Measurements from ENCODE around the gene EPHA10.
"Not testable (repeated sequence)": the region's sequence is repeated elsewhere in the genome, so short reads cannot be mapped to it uniquely, and the experiment has no call there.

Gene EPHA10

GRCh38 chr1:37716321-37716720, 48.6 kb downstream of the EPHA10 start:
- no peak for DNase-seq (ENCODE audit: low spot score)

GRCh38 chr1:37714689-37715088, 50.2 kb downstream of the EPHA10 start:
- DNase-seq (ENCODE audit: low spot score) = no peak

- no peak for DNase-seq (ENCODE audit: low spot score)
These were observed 50.7 kb downstream of the EPHA10 start for GRCh38 chr1:37714226-37714625.

GRCh38 chr1:37708471-37708870, 56.4 kb downstream of the EPHA10 start:
- no peak for DNase-seq (ENCODE audit: low spot score)

- DNase-seq (ENCODE audit: low spot score) = no peak
These were observed 59.5 kb downstream of the EPHA10 start for GRCh38 chr1:37705399-37705798.

- DNase-seq (ENCODE audit: low spot score) = no peak
These were observed 60.0 kb downstream of the EPHA10 start for GRCh38 chr1:37704966-37705365.

GRCh38 chr1:37703061-37703460, 61.9 kb downstream of the EPHA10 start:
- DNase-seq (ENCODE audit: low spot score) = no peak

- DNase-seq (ENCODE audit: low spot score) = no peak
These were observed 63.9 kb downstream of the EPHA10 start for GRCh38 chr1:37701051-37701450.

GRCh38 chr1:37699147-37699546, 65.8 kb downstream of the EPHA10 start:
- DNase-seq (ENCODE audit: low spot score) = no peak

GRCh38 chr1:37697737-37698136, 67.2 kb downstream of the EPHA10 start:
- no peak for DNase-seq (ENCODE audit: low spot score)

- peak; percentile 6 for DNase-seq (ENCODE audit: low spot score)
These were observed 67.8 kb downstream of the EPHA10 start for GRCh38 chr1:37697090-37697489.

- no peak for DNase-seq (ENCODE audit: low spot score)
These were observed 72.1 kb downstream of the EPHA10 start for GRCh38 chr1:37692834-37693175.

- DNase-seq (ENCODE audit: low spot score) = peak; percentile 97
These were observed 72.7 kb downstream of the EPHA10 start, which contains the start of gene CDCA8 for GRCh38 chr1:37692078-37692833. TSS of gene CDCA8 (plus strand) at chr1:37692516. CDS start at chr1:37692691, 175 bp downstream.

- peak; percentile 45 for DNase-seq (ENCODE audit: low spot score)
These were observed 73.3 kb downstream of the EPHA10 start for GRCh38 chr1:37691497-37692077.

GRCh38 chr1:37688926-37689325, 76.0 kb downstream of the EPHA10 start:
- no peak for DNase-seq (ENCODE audit: low spot score)

- DNase-seq (ENCODE audit: low spot score) = not testable (repeated sequence)
These were observed 77.2 kb downstream of the EPHA10 start for GRCh38 chr1:37687764-37688163.

- DNase-seq (ENCODE audit: low spot score) = no peak
These were observed 79.2 kb downstream of the EPHA10 start for GRCh38 chr1:37685722-37686121.

GRCh38 chr1:37684182-37684581, 80.7 kb downstream of the EPHA10 start:
- DNase-seq (ENCODE audit: low spot score) = not testable (repeated sequence)

- DNase-seq (ENCODE audit: low spot score) = peak; percentile 45
These were observed 82.5 kb downstream of the EPHA10 start for GRCh38 chr1:37682334-37682987.

GRCh38 chr1:37680933-37681332, 84.0 kb downstream of the EPHA10 start:
- no peak for DNase-seq (ENCODE audit: low spot score)

- no peak for DNase-seq (ENCODE audit: low spot score)
These were observed 87.1 kb downstream of the EPHA10 start for GRCh38 chr1:37677808-37678207.

GRCh38 chr1:37677143-37677439, 87.8 kb downstream of the EPHA10 start:
- no peak for DNase-seq (ENCODE audit: low spot score)

Measured in LoVo (cell line).